B cell (primary cell): ENCODE measurements around the gene N4BP3. TPM values are rescaled to one million over a fixed set of nuclear protein-coding genes. Genes with fewer than 3 reads are reported as not detected.
A peak's percentile ranks its signal among the peaks of the same experiment; 100 is the strongest.

ENCODE experiments used
- ATAC-seq: fragments of 200-7000 bp; cut with Tn5 transposase; one replicate; pipeline ENCODE4 v1.10.0; 2021; ENCODE audit warnings: low read depth, mild to moderate bottlenecking, moderate number of reproducible peaks, moderate library complexity
- CTCF ChIA-PET: fragments of 350-600 bp; sonication (Branson Sonifier 250); formaldehyde crosslinking; loops from one replicate; lab custom pipeline; 2021; ENCODE audit warnings: antibody characterized with exemption, inconsistent platforms; lab: Charles Lee
- POLR2A ChIA-PET: fragments of 350-600 bp; sonication (Branson Sonifier 250); formaldehyde crosslinking; loops from one replicate; lab custom pipeline; 2021; ENCODE audit warnings: antibody characterized with exemption; lab: Charles Lee
- DNase-seq: peaks from one replicate; pipeline ENCODE4 v3.0.0; 2013
- H2AFZ ChIP-seq: 2 replicates; pipeline ENCODE4 v1.6.1; 2012; ENCODE audit warnings: mild to moderate bottlenecking, low read depth, low read length; ENCODE audit not compliant: insufficient read depth, poor library complexity, severe bottlenecking
- H3K27ac ChIP-seq, 2 donors: 1 replicate in 1 of 2; 2 replicates in 1 of 2; pipeline ENCODE4 v1.5.1; 2012 to 2013; ENCODE audit warnings: low read length in 2 of 2, mild to moderate bottlenecking in 2 of 2, moderate library complexity in 1 of 2
- H3K27me3 ChIP-seq, 4 experiments: fragments of 200-600 bp in 1 of 4; sonication (generic) in 1 of 4; replicated peaks in 1 of 4; 1 replicate in 2 of 4; 2 replicates in 2 of 4; pipeline versions ENCODE4 v1.6.1 to v1.7.0; 2013 to 2016; ENCODE audit warnings: low read length in 3 of 4, mild to moderate bottlenecking in 2 of 4, mixed read lengths in 1 of 4, moderate library complexity in 1 of 4; ENCODE audit not compliant: insufficient read depth in 4 of 4, control insufficient read depth in 3 of 4; ENCODE audit errors: control extremely low read depth in 1 of 4
- H3K36me3 ChIP-seq, 2 experiments: replicated peaks in 1 of 2; 1 replicate in 1 of 2; 2 replicates in 1 of 2; pipeline versions ENCODE4 v1.6.1 to v1.7.1; 2013; ENCODE audit warnings: low read length in 1 of 2; ENCODE audit not compliant: insufficient read depth in 2 of 2, control insufficient read depth in 1 of 2; ENCODE audit errors: control extremely low read depth in 1 of 2, extremely low read depth in 1 of 2
- H3K4me1 ChIP-seq, 2 donors: fragments of 200-600 bp in 1 of 2; sonication (generic) in 1 of 2; 1 replicate in 1 of 2; 2 replicates in 1 of 2; pipeline versions ENCODE4 v1.5.1 to v1.6.1; 2013 to 2017; ENCODE audit warnings: low read length in 2 of 2; ENCODE audit not compliant: control insufficient read depth in 2 of 2, insufficient read depth in 2 of 2
- H3K4me2 ChIP-seq: replicated peaks from 2 replicates; pipeline ENCODE3; 2012; ENCODE audit warnings: mild to moderate bottlenecking, low read depth, low read length; ENCODE audit not compliant: poor library complexity, severe bottlenecking
- H3K4me3 ChIP-seq, 5 experiments: fragments of 200-600 bp in 1 of 5; sonication (generic) in 1 of 5; 1 replicate in 3 of 5; 2 replicates in 2 of 5; pipeline versions ENCODE4 v1.5.1 to v1.7.0; 2011 to 2016; ENCODE audit warnings: low read length in 4 of 5, mild to moderate bottlenecking in 4 of 5, low read depth in 2 of 5, control low read depth in 1 of 5, moderate library complexity in 1 of 5; ENCODE audit not compliant: insufficient read depth in 1 of 5; ENCODE audit errors: control extremely low read depth in 1 of 5, extremely low read depth in 1 of 5
- H3K79me2 ChIP-seq: fragments of 200-600 bp; sonication (generic); one replicate; pipeline ENCODE4 v1.6.0; 2016; ENCODE audit warnings: low read length; ENCODE audit not compliant: control insufficient read depth, insufficient read depth
- H3K9ac ChIP-seq: fragments of 200-600 bp; sonication (generic); 2 replicates; pipeline ENCODE4 v1.6.1; 2017; ENCODE audit warnings: mild to moderate bottlenecking, low read length, moderate library complexity
- H3K9me3 ChIP-seq, 3 donors: one replicate each; pipeline versions ENCODE4 v1.6.1 to v1.7.1; 2013; ENCODE audit warnings: low read length in 2 of 3; ENCODE audit not compliant: control insufficient read depth in 2 of 3, insufficient read depth in 1 of 3; ENCODE audit errors: control extremely low read depth in 1 of 3
- H4K20me1 ChIP-seq: 2 replicates; pipeline ENCODE4 v1.6.0; 2012; ENCODE audit warnings: mild to moderate bottlenecking, low read length; ENCODE audit not compliant: insufficient read depth, control insufficient read depth, poor library complexity, severe bottlenecking
- H3K27ac Mint-ChIP-seq: one replicate; pipeline ENCODE4 v1.8.0; 2021; ENCODE audit warnings: mixed read lengths
- H3K27me3 Mint-ChIP-seq: one replicate; pipeline ENCODE4 v1.8.0; 2021; ENCODE audit warnings: mixed read lengths
- H3K4me1 Mint-ChIP-seq: one replicate; pipeline ENCODE4 v1.8.0; 2021; ENCODE audit warnings: mixed read lengths
- H3K4me3 Mint-ChIP-seq: one replicate; pipeline ENCODE4 v1.8.0; 2021; ENCODE audit warnings: mixed read lengths
- H3K9me3 Mint-ChIP-seq: one replicate; pipeline ENCODE4 v1.8.0; 2022; ENCODE audit warnings: mixed read lengths; ENCODE audit not compliant: insufficient read depth
- CTCF ChIP-seq: fragments of 200-600 bp; IDR thresholded peaks from one replicate; pipeline ENCODE4 v1.8.0; 2022; ENCODE audit warnings: antibody characterized with exemption, mild to moderate bottlenecking
- EZH2 ChIP-seq: IDR thresholded peaks from 2 replicates; pipeline ENCODE4 v1.6.1; 2012; ENCODE audit warnings: borderline replicate concordance, low read depth, mild to moderate bottlenecking, moderate library complexity, low read length; ENCODE audit not compliant: insufficient read depth, poor library complexity, severe bottlenecking
- WGBS: methylation state at CpG from one replicate; pipeline ENCODE4 v1.1.5; 2013; ENCODE audit warnings: missing lambda C conversion rate; ENCODE audit not compliant: insufficient coverage; 5-methylcytosine and 5-hydroxymethylcytosine counted together
- intact Hi-C: fragments of 100-400 bp; cut with micrococcal nuclease; formaldehyde crosslinking; loops from one replicate; pipeline ENCODE4 v1.10.0; 2022
- polyA plus RNA-seq: library from polyadenylated mRNA; depleted of rRNA; stranded (reverse); fragments of >200 nt; gene quantifications from 2 replicates; pipeline ENCODE4 v1.2.3, GENCODE V29; 2012
- total RNA-seq, 2 donors: library from RNA; stranded (reverse); fragments of 120-200 nt in 1 of 2; gene quantifications; 1 replicate in 1 of 2; 2 replicates in 1 of 2; pipeline versions ENCODE4 v1.2.3 to v1.2.4, GENCODE V29; 2013 to 2022

Gene N4BP3
- total and polyA plus RNA-seq, 2 donors (not counting 1 experiment from before 2014, with no cell fraction given): 13.3 to 48.7 TPM

- intact Hi-C loops: no loop called here
- peak overlapping the region in 1 of 2 donors; percentile 70 for H3K27ac ChIP-seq
These were observed 39.4 kb downstream of the N4BP3 start for GRCh38 chr5:178152491-178153444.

More at GRCh38 chr5:178152491-178153444, 39.4 kb downstream of the N4BP3 start:
- no peak for TF ChIP-seq EZH2
- TF ChIP-seq CTCF: no peak
- H3K79me2 ChIP-seq: peaks cover 25% of the 10 kb centered on the region
- 97% methylated on average over 10 of the region's 31 CpGs for WGBS
- peak overlapping the region; percentile 94 for H3K4me2 ChIP-seq
- H2AFZ ChIP-seq: peak overlapping the region; percentile 89
- no peaks in the 10 kb centered on the region for H3K9me3 Mint-ChIP-seq
- H3K27ac Mint-ChIP-seq: peak overlapping the region; percentile 86
- H4K20me1 ChIP-seq: peaks cover 35% of the 10 kb centered on the region
- no peaks in the 10 kb centered on the region for H3K27me3 ChIP-seq
- H3K9ac ChIP-seq: peak overlapping the region; percentile 78
- peak overlapping the region; percentile 69 to 85 (median 75) for H3K4me3 ChIP-seq
- ChIA-PET POLR2A (interaction anchor here (0.6 to 1.2 kb wide), 5 partner anchors 14 to 51 kb away, joined by 3 to 8 read pairs (median 4); partner anchors contain the start of genes HNRNPAB and RMND5B), CTCF (interaction anchor here (0.8 to 22.8 kb wide), 9 partner anchors 10 to 82 kb away, joined by 3 to 540 read pairs (median 3); no protein-coding TSS in a partner anchor)
- ATAC-seq (no peak), DNase-seq (no peak)
- peaks cover 30% of the 10 kb centered on the region for H3K4me1 Mint-ChIP-seq
- peaks cover 12 to 20% of the 10 kb centered on the region in 2 donors for H3K4me1 ChIP-seq
- peak overlapping the region; percentile 97 for H3K4me3 Mint-ChIP-seq
- peaks cover 2 to 42% of the 10 kb centered on the region in 2 experiments for H3K36me3 ChIP-seq
- H3K9me3 ChIP-seq: no peaks in the 10 kb centered on the region
- H3K27me3 Mint-ChIP-seq: no peaks in the 10 kb centered on the region
